HG02885 (cell line): ENCODE results near the gene STAT6.

Experiments
- ATAC-seq: cut with Tn5 transposase; IDR thresholded peaks from one replicate; pipeline ENCODE4 v1.9.1; 2021; ENCODE audit warnings: mild to moderate bottlenecking; ENCODE audit not compliant: unreplicated experiment, poor library complexity

The STAT6 gene

GRCh38 chr12:57106021-57106708 lies 5.0 kb downstream of the STAT6 start:
- ATAC-seq = no peak

DNA sequence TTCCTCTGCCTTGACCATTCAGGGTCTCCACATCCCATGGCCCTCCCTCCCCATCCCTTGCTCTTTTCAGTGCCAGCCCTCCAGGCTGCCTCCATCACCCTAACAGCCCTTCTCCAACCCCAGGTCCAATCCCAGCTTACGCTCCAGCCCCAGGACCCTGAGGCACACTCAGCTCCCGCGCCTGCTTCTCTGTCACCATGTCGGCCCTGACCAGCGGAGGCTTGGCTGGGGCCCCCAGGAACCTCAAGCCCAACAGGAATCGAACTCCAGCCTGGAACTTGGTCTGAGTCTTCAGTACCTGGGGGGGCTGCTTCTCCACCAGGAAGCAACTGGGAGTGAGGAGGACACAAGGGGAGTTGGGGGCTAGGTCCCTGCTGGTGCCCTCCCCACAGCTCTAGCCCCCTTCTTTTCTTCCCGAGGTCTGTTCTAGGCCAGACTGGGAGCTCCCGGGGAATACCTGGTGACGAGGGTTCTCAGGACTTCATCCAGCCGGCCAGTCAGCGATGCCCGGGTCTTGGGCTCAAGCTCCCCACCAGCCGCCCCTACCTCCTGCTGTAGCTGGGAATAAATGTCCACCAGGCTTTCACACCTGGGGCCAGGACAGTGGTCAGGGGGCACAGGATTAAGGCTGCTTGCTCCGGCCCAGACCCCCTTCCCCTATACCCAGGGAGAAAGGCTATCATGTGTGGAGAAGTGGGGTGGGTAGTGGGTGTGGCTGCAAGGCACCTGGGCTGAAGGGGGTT lies 6.0 kb downstream of the STAT6 start:
- ATAC-seq = no peak

DNA sequence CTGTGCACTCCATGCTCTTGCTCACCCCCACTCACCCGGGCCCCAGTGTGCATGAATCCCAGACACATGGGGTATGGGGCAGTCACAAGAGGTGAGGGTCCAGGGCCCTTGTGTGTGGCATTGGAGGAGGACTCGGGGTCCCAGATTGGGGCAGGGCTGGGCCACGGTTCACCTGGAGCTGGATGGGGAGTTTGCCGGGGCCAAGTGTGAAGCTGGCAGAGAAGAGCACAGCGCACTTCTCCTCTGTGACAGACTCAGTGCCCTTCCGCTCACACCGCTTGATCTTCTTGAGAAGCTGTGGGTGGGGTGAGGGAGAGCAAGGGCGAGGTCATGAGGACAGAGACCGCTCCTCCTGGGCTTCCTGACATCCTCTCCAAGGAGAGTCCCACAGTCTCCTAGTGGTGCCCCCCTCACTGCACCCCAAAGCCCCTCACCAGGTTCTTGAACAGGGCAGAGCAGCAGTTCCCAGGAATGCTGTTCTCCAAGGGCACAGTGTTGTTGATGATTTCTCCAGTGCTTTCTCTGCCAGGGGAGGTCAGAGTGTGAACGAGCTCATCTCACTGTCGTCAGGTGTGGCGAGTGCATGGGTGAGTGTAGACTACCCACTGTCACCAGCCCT lies 6.8 kb downstream of the STAT6 start:
- no peak for ATAC-seq

DNA sequence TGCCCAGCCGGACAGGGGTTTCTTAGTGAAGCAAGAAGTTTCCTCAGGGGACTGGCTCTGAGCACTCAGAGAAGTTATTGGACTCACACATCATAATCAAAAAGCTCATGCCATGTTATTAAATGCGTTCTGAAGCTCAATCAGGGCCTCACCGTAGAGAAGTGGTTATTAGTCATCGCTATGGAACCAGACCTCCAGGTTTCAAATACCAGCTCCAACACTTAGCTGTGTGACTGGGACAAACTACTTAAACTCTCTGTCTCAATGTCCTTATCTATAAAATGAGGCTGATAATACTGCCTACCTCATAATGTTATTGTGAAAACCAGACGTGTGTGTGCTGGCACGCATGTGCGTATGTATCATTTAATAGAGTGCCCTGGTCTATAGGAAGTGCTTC lies 7.3 kb downstream of the STAT6 start:
- ATAC-seq = no peak

DNA sequence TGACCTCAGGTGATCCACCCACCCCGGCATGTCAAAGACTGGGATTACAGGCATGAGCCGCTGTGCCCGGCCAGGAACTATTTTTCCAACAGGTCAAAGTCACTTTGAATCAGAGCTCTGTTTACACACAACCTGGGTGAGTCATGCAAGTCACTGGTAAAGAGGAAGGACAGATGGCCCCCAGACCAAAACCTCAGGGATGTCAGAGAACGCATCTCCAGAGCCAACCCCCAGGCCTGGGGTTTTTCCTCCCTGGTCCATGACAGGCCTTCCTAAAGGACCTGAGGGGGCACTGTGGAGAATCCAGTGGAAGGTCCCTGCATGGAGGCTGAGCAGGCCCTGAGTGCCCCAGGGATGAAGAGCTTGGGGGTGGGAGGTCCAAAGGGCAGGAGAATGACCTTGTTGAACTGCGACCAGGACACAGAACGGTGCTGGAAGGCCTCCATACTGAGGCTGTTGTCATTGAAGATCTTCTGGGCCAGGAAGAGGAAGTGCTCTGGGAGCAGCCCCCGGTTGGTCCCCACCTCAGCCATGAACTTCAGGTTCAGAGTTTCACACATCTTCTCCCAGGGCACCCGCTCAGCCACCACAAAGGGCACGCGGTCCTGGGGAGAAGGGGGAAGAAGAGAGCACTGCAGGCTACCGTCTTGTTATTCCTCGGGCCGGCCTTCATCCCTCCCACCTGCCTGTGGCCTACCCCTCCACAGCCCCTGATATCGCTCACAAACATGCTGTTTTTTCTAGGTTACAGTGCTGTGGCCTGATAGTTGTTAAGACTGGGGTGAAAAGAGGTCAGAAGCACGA lies 9.1 kb downstream of the STAT6 start:
- no peak for ATAC-seq

- no peak for ATAC-seq
Observed at GRCh38 chr12:57099766-57100165, 11.4 kb downstream of the STAT6 start.

GRCh38 chr12:57099047-57099714 lies 12.0 kb downstream of the STAT6 start:
- no peak for ATAC-seq

GRCh38 chr12:57098546-57098945 lies 12.6 kb downstream of the STAT6 start:
- no peak for ATAC-seq

DNA sequence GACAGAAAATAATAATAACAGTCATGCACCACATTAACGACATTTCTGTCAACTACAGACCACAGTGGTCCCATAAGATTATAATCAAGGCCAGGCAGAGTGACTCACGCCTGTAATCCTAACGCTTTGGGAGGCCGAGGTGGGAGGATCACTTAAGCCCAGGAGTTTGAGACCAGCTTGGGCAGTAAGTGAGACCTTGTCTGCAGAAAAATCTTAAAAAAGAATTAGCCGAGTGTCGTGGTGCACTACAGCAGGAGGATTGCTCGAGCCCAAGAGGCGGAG lies 13.7 kb downstream of the STAT6 start:
- ATAC-seq = no peak

DNA sequence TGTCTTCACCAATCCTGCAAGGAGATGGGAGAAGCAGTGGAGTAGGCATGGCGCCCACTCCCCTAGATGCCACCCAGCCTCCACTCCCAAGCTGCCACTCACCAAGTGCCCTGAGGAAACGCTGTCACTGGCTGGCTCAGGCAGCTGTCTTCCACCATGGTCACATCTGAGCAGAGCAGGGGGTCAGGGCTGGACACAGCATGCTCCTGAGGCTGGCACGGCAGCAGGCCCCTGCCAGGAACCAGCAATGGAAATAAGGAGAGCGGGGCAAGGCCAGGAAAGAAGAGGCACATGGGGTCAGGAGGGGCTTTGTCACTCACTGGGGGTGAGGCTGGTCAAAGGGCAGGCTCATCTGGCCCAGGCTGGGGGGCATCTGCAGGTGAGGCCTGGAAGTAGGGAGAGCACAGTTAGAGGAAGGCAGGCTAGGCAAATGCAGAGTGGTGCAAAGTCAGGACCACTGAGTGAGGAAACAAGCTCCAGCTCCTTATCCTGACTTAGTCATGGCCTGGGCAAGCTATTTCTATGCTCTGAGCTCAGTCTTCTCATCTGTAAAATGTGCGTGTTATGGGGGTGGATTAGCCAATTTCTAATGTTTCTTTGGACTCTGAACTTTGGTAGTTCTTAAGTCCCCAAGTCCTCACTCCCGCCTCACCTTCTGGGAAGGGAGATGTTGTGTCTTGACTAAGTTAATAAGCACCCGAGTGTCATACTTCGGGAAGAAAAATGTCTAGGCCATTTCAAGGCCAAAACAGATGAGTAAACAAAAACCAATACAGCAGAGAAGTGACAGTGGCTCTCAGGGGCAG lies 14.2 kb downstream of the STAT6 start:
- ATAC-seq = no peak

GRCh38 chr12:57096099-57096572 lies 15.0 kb downstream of the STAT6 start:
- ATAC-seq = no peak

DNA sequence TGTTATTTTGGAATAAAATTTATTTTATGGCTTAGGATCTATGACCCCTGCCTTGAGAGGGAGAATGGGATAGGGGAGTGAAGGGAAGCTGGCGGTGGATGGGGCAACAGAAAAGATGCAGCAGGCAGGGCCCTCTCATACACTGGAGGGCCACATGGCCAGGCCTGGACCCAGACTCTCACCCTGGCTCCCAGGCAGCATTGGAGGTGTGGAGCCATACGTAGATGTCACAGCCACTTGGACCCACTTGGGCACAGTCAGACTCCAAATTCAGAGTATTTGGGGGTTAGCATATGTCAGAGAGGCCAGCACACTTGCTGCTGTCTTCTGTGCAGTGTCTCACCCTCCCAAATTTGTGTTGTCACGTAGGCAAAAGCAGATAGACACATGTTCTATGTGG lies 15.7 kb downstream of the STAT6 start:
- ATAC-seq = no peak

DNA sequence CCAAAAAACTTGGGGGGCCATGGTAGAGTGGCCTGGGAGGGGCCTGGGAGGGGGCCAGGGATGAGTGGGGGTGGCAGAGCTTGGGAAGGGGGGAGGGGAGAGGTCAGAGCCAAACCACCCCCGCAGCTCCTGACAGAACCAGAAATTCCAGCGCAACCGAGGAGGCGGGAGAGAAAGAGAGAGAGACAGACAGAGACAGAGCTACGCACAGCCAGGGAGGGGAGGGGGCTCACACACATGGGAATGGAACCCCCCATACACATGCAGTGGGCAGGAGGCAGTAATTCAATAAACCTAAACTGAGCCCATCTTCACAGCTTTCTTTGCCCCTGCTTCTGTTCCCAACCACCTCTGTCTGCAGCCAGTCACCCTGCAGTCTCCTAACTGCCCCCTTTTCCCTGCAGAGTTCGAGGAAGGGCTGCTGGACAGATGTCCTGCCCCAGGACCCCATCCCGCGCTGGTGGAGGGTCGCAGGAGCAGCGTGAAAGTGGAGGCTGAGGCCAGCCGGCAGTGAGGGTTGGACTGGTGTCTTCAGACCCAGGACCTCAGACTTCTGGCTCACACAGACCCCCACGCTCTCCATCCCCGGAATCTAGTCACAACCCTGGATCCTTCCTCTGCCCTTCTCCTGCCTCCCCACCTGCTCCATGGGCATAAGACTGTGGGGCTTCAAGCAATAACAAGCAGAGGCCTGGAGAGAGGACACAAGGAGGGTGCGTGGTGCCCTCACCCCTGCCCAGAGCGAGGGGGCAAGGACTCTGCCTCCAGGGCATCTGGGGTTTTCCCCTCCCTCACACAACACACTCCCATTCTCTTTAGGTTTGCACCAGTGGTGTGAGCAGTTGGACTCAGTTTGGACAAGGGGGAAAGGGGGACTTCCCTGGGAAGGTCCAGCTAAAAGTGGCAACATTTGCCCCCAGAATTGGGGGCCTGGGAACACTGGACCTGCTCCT lies 16.7 kb downstream of the STAT6 start:
- ATAC-seq = no peak

DNA sequence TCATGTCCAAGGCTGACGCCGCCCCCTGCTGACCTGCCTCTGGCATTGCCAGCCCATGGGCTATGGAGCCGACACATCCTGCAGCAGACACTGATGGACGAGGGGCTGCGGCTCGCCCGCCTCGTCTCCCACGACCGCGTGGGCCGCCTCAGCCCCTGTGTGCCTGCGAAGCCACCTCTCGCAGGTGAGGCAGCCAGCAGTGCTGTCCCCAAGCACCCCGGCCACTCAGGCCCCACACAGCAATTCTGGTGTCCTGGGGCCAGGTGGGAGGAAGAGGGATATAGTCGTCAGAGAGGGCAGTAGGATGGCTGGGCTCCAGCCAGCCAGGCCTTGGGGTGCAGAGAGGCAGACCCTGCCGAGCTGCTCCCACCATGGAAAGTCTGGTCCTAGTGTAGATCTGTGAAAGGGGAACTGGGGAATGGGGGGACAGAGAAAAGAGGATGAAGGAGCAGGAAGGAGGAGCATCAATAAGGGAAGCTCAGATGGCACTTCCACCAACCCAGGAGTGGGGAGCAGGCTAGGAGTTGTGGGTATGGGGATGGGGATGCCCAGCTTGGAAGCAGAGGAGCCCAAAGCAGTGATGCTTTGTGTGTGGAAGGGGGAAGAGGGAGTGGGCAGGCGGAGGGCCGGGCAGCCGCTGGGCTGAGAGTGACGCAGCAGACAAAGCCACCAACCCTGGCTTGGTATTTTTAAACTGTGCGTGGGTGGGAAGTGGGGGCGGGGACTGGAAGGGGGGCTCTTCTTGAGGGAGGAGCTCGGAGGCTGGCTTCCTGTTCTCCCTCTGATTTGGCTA lies 17.6 kb downstream of the STAT6 start:
- peak; percentile 40 for ATAC-seq

- no peak for ATAC-seq
Observed at GRCh38 chr12:57092876-57093414, 18.2 kb downstream of the STAT6 start.

GRCh38 chr12:57092529-57092862 lies 18.7 kb downstream of the STAT6 start:
- no peak for ATAC-seq
